ENCODE data around the gene HSPA5.

DNA sequence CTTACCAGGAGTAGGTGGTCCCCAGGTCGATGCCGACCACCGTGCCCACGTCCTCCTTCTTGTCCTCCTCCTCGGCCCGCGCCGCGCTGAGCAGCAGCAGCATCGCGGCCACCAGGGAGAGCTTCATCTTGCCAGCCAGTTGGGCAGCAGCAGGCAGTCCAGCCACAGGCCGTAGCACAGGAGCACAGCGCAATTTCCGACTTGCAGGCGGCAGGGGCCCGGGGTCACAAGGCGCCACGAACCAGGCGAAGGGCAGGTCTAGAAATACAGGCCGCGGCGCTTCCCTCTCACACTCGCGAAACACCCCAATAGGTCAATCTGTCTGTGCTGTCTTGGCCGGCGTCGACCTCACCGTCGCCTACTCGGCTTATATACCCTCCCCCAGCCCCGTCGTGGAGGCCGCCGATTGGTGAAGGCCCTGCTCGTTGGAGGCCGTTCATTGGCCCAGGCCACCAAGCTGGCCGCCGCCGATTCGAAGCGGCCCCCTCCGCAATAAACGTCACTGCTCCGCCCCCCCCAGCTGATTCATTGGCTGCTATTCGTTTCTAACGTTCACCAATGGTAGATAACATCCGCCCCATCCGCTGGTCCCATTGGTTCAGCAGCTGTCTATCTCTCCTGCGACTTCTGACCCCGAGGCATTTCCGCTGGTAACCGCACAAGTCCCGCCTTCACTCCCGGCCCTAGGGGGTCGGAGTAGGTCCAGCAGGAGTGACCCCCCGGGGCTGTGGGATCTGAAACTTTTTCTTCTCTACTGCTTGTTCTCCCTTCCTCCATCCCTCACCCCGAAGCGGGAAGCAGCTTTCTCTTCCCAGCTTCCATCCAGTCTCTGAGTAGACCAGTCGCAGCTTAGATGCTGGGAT lies at the start of gene HSPA5:
- TF ChIP-seq, protein P1, sequence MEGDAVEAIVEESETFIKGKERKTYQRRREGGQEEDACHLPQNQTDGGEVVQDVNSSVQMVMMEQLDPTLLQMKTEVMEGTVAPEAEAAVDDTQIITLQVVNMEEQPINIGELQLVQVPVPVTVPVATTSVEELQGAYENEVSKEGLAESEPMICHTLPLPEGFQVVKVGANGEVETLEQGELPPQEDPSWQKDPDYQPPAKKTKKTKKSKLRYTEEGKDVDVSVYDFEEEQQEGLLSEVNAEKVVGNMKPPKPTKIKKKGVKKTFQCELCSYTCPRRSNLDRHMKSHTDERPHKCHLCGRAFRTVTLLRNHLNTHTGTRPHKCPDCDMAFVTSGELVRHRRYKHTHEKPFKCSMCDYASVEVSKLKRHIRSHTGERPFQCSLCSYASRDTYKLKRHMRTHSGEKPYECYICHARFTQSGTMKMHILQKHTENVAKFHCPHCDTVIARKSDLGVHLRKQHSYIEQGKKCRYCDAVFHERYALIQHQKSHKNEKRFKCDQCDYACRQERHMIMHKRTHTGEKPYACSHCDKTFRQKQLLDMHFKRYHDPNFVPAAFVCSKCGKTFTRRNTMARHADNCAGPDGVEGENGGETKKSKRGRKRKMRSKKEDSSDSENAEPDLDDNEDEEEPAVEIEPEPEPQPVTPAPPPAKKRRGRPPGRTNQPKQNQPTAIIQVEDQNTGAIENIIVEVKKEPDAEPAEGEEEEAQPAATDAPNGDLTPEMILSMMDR (conservative IDR thresholded peaks at IDR 0.05; ENCODE audit: low read depth, low read length) = 0 out of 2 replicates have a peak, but pooled peaks have one; percentile 21
- TF ChIP-seq EZH2 (IDR thresholded peaks at IDR 0.05; ENCODE audit: borderline replicate concordance, low read depth, low read length, poor library complexity, severe bottlenecking) = no peak

All from A673 (cell line).